Stimulated activated CD4-positive, alpha-beta T cell treated with anti-CD3 and anti-CD28 coated beads, Interleukin-1b, Interleukin-23, amount 100 ng/mL, for 1 hour (primary cell): Measurements from ENCODE around the gene HSFX3.
"Not testable (repeated sequence)": the region's sequence is repeated elsewhere in the genome, so short reads cannot be mapped to it uniquely, and the experiment has no call there.

ENCODE experiments used
- DNase-seq, 2 donors: peaks; one replicate each; pipeline ENCODE4 v3.0.0-alpha.2; 2020; ENCODE audit warnings: low read depth in 2 of 2

HSFX3 gene

GRCh38 chrX:149517308-149517707, 32.4 kb downstream of the HSFX3 start:
- DNase-seq, result no peak

- no peak for DNase-seq
Measured at GRCh38 chrX:149516604-149517003, 33.1 kb downstream of the HSFX3 start.

GRCh38 chrX:149515954-149516602, 33.6 kb downstream of the HSFX3 start:
- DNase-seq, result no peak

GRCh38 chrX:149513825-149514428, 35.8 kb downstream of the HSFX3 start:
- DNase-seq, result no peak

GRCh38 chrX:149512225-149512885, 37.4 kb downstream of the HSFX3 start:
- DNase-seq, result peak; percentile 10 to 14

- no peak for DNase-seq
Measured at GRCh38 chrX:149511081-149511480, 38.6 kb downstream of the HSFX3 start.

- DNase-seq, result no peak
Measured at GRCh38 chrX:149510386-149510785, 39.3 kb downstream of the HSFX3 start.

GRCh38 chrX:149508467-149508866, 41.3 kb downstream of the HSFX3 start:
- DNase-seq, result no peak

GRCh38 chrX:149506349-149506748, 43.4 kb downstream of the HSFX3 start:
- no peak for DNase-seq

- DNase-seq, result no peak
Measured at GRCh38 chrX:149505671-149506070, 44.1 kb downstream of the HSFX3 start.

GRCh38 chrX:149504915-149505651, 44.6 kb downstream of the HSFX3 start, which contains the start of gene IDS:
Gene IDS, minus strand, starts transcription at chrX:149505306. Its CDS starts 169 bp downstream, at chrX:149505137.
- peak; percentile 59 to 62 for DNase-seq

GRCh38 chrX:149504226-149504914, 45.4 kb downstream of the HSFX3 start:
- DNase-seq, result peak in 1 of 2 donors; percentile 14

- not testable (repeated sequence) for DNase-seq
Measured at GRCh38 chrX:149503446-149503845, 46.3 kb downstream of the HSFX3 start.

- not testable (repeated sequence) for DNase-seq
Measured at GRCh38 chrX:149502923-149503322, 46.8 kb downstream of the HSFX3 start.

- DNase-seq, result no peak
Measured at GRCh38 chrX:149499766-149500165, 50.0 kb downstream of the HSFX3 start.

GRCh38 chrX:149498767-149499166, 51.0 kb downstream of the HSFX3 start:
- DNase-seq, result no peak
